Fibroblast of lung (primary cell): ENCODE data around the gene DLK2. TPM values are rescaled to one million over a fixed set of nuclear protein-coding genes. Genes with fewer than 3 reads are reported as not detected.
A peak's percentile ranks its signal among the peaks of the same experiment; 100 is the strongest.

ENCODE experiments used
- DNase-seq, 2 donors: peaks; one replicate each; pipeline versions ENCODE4 v3.0.0 to v3.0.0-alpha.2; 2010; ENCODE audit warnings: low read depth in 2 of 2
- H2AFZ ChIP-seq: 2 replicates; pipeline ENCODE4 v1.5.1; 2012; ENCODE audit warnings: low read length, control low read depth, inconsistent platforms
- H3K27ac ChIP-seq: 2 replicates; pipeline ENCODE4 v1.5.1; 2011; ENCODE audit warnings: low read length, control low read depth; ENCODE audit not compliant: insufficient read depth
- H3K27me3 ChIP-seq: 2 replicates; pipeline ENCODE4 v1.5.1; 2011; ENCODE audit warnings: mild to moderate bottlenecking, low read length; ENCODE audit not compliant: control insufficient read depth, insufficient read depth
- H3K36me3 ChIP-seq: 2 replicates; pipeline ENCODE4 v1.5.1; 2011; ENCODE audit warnings: low read length; ENCODE audit not compliant: control insufficient read depth, insufficient read depth
- H3K4me1 ChIP-seq: 2 replicates; pipeline ENCODE4 v1.5.1; 2011; ENCODE audit warnings: low read length; ENCODE audit not compliant: control insufficient read depth, insufficient read depth; ENCODE audit errors: extremely low read depth
- H3K4me2 ChIP-seq: 2 replicates; pipeline ENCODE4 v1.5.1; 2011; ENCODE audit warnings: low read length, control low read depth; ENCODE audit not compliant: insufficient read depth; ENCODE audit errors: extremely low read depth
- H3K4me3 ChIP-seq, 4 experiments: fragments of 200-600 bp in 1 of 4; sonication (generic) in 1 of 4; replicated peaks in 1 of 4; 2 replicates each; pipeline ENCODE4 v1.5.1; 2011 to 2016; ENCODE audit warnings: low read length in 4 of 4, low read depth in 3 of 4, mild to moderate bottlenecking in 3 of 4, control low read depth in 2 of 4, inconsistent platforms in 1 of 4, mixed read lengths in 1 of 4; ENCODE audit not compliant: insufficient read depth in 1 of 4; ENCODE audit errors: control extremely low read depth in 1 of 4
- H3K79me2 ChIP-seq: 2 replicates; pipeline ENCODE4 v1.5.1; 2012; ENCODE audit warnings: mild to moderate bottlenecking, low read length, inconsistent platforms; ENCODE audit not compliant: control insufficient read depth, insufficient read depth
- H3K9ac ChIP-seq: 2 replicates; pipeline ENCODE4 v1.5.1; 2011; ENCODE audit warnings: mild to moderate bottlenecking, low read length, control low read depth; ENCODE audit not compliant: insufficient read depth
- H3K9me3 ChIP-seq: 2 replicates; pipeline ENCODE4 v1.5.1; 2012; ENCODE audit warnings: low read depth, low read length; ENCODE audit not compliant: control insufficient read depth, insufficient read depth
- H4K20me1 ChIP-seq: 2 replicates; pipeline ENCODE4 v1.5.1; 2011; ENCODE audit warnings: low read length; ENCODE audit not compliant: control insufficient read depth, insufficient read depth; ENCODE audit errors: extremely low read depth
- CTCF ChIP-seq, 2 donors: IDR thresholded peaks in 1 of 2; conservative IDR thresholded peaks in 1 of 2; 1 replicate in 1 of 2; 2 replicates in 1 of 2; pipeline ENCODE4 v1.5.1; 2011 to 2012; ENCODE audit warnings: low read length in 2 of 2, control low read depth in 1 of 2, inconsistent platforms in 1 of 2, low read depth in 1 of 2, mild to moderate bottlenecking in 1 of 2
- EZH2 ChIP-seq: IDR thresholded peaks from 2 replicates; pipeline ENCODE4 v1.5.1; 2012; ENCODE audit warnings: low read length, control low read depth, mild to moderate bottlenecking; ENCODE audit errors: missing control alignments
- polyA plus RNA-seq, 2 donors: library from polyadenylated mRNA; depleted of rRNA in 1 of 2; stranded (reverse) in 1 of 2; unstranded in 1 of 2; fragments of >200 nt; gene quantifications; 2 replicates each; pipeline ENCODE4 v1.2.1, GENCODE V29; 2011 to 2012; ENCODE audit warnings: missing spikeins in 1 of 2
- total RNA-seq: library from RNA; depleted of rRNA; stranded (reverse); fragments of >200 nt; gene quantifications from 2 replicates; pipeline ENCODE4 v1.2.1, GENCODE V29; 2014

DLK2 gene
- total and polyA plus RNA-seq, 2 donors (not counting 1 experiment from before 2014, with no cell fraction given), result 0.17 to 0.23 TPM

- H3K9me3 ChIP-seq, result no peaks in the 10 kb centered on the region
- H3K4me2 ChIP-seq, result peak overlapping the region; percentile 57
- no peak overlapping the region for H2AFZ ChIP-seq
- H3K4me1 ChIP-seq, result peaks cover 3% of the 10 kb centered on the region
- peaks cover 5% of the 10 kb centered on the region for H3K36me3 ChIP-seq
- H4K20me1 ChIP-seq, result no peaks in the 10 kb centered on the region
- TF ChIP-seq CTCF (conservative IDR thresholded peaks at IDR 0.05 in 1 of 2, IDR thresholded peaks at IDR 0.05 in 1 of 2; ENCODE audit: low read depth in 1 of 2, low read length in 2 of 2) (no peak), EZH2 (no peak)
- H3K79me2 ChIP-seq, result peaks cover 17% of the 10 kb centered on the region
- peak in 1 of 2 donors; percentile 8 for DNase-seq
- H3K4me3 ChIP-seq, result peak overlapping the region; percentile 93 to 99 (median 96)
- no peak overlapping the region for H3K9ac ChIP-seq
- H3K27ac ChIP-seq, result no peak overlapping the region
- no peaks in the 10 kb centered on the region for H3K27me3 ChIP-seq
Observed at GRCh38 chr6:43428874-43429273, 26.5 kb downstream of the DLK2 start.

- peak overlapping the region; percentile 86 for H3K27ac ChIP-seq
- no peak for DNase-seq
- peaks cover 5% of the 10 kb centered on the region for H3K36me3 ChIP-seq
- peaks cover 17% of the 10 kb centered on the region for H3K79me2 ChIP-seq
- TF ChIP-seq EZH2 (no peak), CTCF (conservative IDR thresholded peaks at IDR 0.05 in 1 of 2, IDR thresholded peaks at IDR 0.05 in 1 of 2; ENCODE audit: low read depth in 1 of 2, low read length in 2 of 2) (no peak)
- H3K4me3 ChIP-seq, result peak overlapping the region; percentile 93 to 99 (median 96)
- H3K4me1 ChIP-seq, result peaks cover 3% of the 10 kb centered on the region
- no peaks in the 10 kb centered on the region for H3K9me3 ChIP-seq
- no peaks in the 10 kb centered on the region for H4K20me1 ChIP-seq
- no peaks in the 10 kb centered on the region for H3K27me3 ChIP-seq
- H3K9ac ChIP-seq, result peak overlapping the region; percentile 89
- peak overlapping the region; percentile 99 for H2AFZ ChIP-seq
- peak overlapping the region; percentile 57 for H3K4me2 ChIP-seq
Observed at GRCh38 chr6:43428112-43428570, 27.2 kb downstream of the DLK2 start.

GRCh38 chr6:43427406-43428111, 27.8 kb downstream of the DLK2 start, which contains the start of gene ABCC10:
Gene ABCC10, plus strand, starts transcription at chr6:43427541. Its CDS starts 438 bp downstream, at chr6:43427979.
- DNase-seq, result peak; percentile 96 to 97
- peak within 1 kb of the TSS; percentile 99 for H2AFZ ChIP-seq

More at GRCh38 chr6:43427406-43428111, 27.8 kb downstream of the DLK2 start, which contains the start of gene ABCC10:
- H3K4me2 ChIP-seq, result peak within 1 kb of the TSS; percentile 57
- peak within 1 kb of the TSS; percentile 93 to 99 (median 96) for H3K4me3 ChIP-seq
- peaks cover 3% of the 10 kb centered on the region for H3K36me3 ChIP-seq
- H3K9ac ChIP-seq, result peak within 1 kb of the TSS; percentile 89
- no peak for TF ChIP-seq EZH2
- TF ChIP-seq CTCF (conservative IDR thresholded peaks at IDR 0.05 in 1 of 2, IDR thresholded peaks at IDR 0.05 in 1 of 2; ENCODE audit: low read depth in 1 of 2, low read length in 2 of 2), result peak; percentile 44 to 47
- no peaks in the 10 kb centered on the region for H4K20me1 ChIP-seq
- H3K4me1 ChIP-seq, result peaks cover 3% of the 10 kb centered on the region
- no peaks in the 10 kb centered on the region for H3K9me3 ChIP-seq
- peak within 1 kb of the TSS; percentile 86 for H3K27ac ChIP-seq
- H3K79me2 ChIP-seq, result peaks cover 17% of the 10 kb centered on the region
- no peaks in the 10 kb centered on the region for H3K27me3 ChIP-seq
